Measurements from ENCODE around the gene MLYCD. TPM values are rescaled to one million over a fixed set of nuclear protein-coding genes. Genes with fewer than 3 reads are reported as not detected.

MLYCD gene
- total RNA-seq, 1 donor from 2014 or later, result 3.1 TPM

DNA sequence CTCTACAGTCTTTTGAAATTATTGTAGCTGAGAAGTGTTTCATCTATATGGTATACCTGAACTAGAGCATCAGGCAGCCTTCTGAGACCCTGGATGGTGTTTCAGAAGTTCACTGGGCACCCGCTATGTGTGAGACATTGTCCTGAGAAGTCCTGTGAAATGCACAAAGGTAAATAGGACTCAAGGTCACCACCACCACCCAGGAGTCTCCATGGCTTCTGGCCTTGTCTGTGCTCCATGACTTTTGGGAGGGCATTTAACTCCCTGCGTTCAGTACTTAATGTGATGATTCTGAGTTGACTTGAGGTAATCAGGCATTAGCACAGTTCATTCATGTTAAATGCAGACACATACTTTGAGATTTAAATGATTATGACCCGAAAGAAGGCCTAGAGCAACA, 1.1 kb downstream of the MLYCD start:
- DNase-seq, result no peak

DNA sequence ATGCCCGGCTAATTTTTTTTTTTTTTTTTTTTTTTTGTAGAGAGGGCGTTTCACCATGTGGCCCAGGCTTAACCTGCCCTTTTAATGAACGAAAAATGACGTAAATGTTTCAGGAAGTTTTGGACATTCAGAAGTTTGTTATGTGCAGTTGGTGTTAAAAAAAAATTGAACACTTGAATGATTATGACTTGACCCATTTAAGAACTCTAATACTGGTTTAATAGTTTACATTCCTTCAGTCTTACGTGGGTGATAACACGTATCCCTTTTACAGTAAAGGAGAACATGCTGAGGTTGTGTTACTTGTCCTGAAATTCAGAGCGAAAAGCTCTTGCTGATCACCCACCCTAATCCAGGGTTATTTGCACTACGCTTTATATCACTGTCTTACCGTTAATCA, 1.7 kb downstream of the MLYCD start:
- no peak for DNase-seq

DNA sequence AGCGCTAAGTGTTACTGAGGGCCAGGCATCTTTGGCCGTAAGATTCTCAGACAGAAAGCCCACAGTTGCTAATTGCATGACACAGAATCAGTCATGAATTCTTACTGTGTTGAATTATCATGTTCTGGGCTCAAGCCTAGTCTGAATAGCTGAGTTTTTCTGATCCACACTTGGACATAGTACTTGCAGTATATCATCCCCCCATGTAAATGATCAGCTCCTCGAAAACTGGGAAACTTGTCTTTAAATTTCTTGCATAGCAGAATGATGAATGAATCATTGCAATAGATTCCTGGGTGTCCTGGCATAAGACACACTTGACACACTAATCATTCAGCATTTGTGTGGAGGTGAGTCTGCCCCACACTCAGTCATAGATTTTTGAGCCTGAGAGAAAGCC, 2.2 kb downstream of the MLYCD start:
- DNase-seq, result no peak

DNA sequence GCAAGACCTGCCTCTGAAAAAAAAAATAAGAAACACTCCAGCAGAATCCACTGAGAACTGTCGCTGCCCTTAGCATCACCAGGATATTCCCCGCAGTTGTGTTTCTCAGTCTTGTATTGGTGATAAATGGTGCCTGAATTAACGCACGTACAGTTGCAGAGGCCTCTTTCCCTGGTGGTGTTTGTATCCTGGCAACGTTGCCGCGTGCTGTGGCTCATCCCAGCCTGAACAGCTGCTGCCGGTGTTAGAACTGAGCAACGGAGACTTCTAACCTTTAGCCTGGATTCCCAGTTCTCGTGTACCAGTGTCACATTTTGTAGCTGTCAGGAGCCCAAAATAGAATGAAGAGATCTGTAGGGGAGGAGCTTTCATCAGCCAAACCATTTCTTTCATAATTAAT, 4.8 kb downstream of the MLYCD start:
- peak; percentile 56 for DNase-seq

DNA sequence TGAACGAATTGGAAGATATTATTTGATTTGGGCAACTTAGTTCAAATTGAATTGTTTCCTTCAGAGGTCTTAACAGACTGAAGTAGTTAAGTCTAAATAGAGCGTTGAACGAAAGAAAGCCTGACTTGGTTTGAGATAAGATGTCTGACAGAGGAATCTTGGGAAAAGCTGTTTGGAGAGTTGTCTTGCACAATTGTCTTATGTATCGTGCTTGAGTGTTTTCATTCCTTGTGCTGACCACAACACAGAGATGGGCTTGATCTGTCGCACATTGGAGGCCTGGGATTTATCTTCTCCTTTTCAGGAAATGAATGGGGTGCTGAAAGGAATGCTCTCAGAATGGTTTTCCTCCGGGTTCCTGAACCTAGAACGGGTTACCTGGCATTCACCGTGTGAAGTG, 7.8 kb downstream of the MLYCD start:
- no peak for DNase-seq

DNA sequence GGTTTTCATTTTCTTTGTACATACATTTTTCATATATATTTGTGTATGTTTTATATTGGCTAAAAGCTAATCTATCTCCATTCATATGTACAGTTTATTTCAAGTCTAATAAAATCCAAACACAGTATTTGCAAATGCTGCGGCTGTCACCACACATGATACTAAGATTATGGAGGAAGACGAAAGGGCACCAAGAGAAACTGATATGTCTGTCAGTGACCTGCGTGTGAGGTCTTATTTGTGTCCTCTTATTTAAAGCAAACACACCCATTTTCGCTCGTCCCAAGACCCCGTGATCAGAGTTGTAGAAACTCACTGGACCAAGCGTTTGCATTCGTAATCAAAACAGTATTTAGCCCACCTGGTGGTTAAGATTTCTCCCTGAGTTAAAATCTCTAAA, 8.2 kb downstream of the MLYCD start:
- no peak for DNase-seq

DNA sequence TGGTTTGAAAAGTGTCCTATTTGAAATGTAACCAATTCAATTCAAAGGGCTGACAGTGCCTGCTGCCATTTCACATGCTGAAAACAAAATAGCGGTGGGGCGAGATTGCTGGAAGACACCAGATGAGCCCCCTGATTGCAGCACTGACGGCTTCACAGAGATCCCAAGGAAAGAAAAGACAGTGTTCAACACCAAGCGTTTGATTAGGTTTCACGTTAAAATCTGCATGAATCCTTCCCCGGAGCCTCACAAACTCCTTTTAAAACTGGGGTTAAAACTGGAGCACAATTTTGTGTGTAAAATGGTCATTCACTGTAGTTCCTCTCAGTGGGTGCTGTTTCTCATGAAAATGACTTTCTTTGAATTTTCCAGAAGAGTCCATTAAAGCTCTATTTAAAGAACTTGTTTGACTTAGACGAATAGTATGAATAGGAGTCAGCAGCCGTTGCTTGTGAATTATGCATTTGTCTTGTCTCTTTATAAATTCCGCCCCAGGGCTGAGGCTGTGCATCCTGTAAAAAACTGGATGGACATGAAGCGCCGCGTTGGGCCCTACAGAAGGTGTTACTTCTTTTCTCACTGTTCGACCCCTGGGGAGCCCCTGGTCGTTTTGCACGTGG, 8.8 kb downstream of the MLYCD start:
- no peak for DNase-seq

DNA sequence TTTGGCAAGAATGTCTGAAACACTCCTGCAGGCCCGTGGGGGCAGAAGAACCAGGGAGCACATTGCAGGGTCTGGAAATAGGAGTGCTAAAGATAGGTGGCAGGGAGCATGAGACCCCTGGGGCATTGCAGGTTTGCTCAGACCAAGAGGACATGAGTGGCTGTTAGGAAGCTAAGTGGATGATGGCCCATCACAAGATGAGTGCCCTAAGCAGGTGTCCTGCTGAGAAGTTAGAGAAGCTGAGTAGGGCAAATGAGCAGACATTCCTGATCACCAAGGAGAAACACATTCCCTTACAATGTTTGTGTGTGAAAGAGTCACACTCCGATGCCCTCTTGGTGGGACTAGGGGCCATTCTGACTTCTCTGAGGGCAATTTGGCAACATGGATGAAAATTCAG, 9.9 kb downstream of the MLYCD start:
- no peak for DNase-seq

DNA sequence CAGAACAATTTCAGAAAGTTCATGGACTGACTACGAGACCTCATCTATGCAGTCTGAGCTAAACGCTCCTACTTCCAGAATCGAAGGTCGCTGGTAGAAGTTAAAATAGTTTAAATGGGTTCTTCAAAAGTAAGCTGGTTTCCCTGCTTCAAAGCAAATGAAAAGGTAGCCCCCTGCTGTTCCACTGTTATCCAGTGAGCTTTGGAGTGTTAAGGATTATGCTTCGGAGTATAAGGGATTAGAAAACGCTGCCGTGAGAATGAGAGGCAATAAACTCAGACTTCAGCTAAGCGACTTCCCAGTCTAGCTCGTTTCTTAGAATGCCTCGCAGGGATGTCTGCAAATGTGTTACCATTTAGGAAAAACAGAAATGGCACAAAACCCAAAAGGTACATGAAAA, 12.4 kb downstream of the MLYCD start:
- no peak for DNase-seq

DNA sequence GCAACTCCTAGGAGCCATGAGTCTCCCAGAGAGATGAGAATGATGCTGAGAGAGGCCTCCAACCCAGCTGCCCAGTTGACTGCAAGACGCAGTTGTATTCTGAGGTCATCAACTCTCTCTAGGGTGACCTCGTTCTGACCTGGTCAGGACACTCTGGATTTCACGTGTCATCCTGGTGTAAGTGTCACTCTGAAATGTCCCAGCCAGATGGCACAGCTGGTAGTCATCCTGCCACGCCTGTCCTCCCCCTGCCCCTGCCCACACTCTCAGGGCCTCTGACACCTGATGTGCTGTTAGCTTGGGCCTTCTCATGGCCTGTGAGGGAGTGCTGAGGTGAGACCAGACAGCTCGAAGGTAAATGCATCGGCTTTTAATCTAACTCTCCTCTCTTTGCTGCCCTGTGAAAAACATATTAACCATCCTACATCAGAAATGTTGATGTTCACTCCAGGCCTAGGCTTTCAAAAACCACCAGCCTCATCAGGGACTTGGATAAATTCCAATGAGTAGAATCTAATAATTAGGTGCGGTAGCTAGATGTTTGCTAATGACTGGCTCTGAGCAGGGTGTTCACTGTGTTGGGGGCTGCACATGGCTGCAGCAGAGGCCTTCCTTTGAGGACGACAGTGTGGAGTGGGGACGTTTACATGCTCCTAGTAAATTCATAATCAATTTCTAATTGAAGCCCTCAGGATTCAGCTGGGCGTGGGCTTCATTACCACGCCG, 13.8 kb downstream of the MLYCD start:
- DNase-seq, result no peak

DNA sequence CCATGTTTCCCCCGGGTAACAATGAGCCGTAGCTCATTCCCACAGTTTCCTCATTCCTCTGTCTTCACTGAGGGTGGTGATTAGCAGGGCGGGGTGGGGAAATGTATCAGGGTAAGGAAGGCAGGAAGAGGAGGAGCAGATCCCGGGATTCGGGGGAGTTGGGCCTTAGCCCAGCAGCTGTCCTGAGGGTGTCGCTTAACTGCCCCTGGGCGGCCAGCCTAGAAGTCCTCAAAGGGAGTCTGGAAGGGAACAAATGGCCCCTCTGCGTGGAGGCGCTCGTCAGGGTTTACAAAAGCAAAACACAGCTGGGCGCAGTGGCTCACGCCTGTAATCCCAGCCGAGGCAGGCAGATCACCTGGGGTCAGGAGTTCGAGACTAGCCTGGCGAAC, 14.3 kb downstream of the MLYCD start:
- DNase-seq, result no peak

DNA sequence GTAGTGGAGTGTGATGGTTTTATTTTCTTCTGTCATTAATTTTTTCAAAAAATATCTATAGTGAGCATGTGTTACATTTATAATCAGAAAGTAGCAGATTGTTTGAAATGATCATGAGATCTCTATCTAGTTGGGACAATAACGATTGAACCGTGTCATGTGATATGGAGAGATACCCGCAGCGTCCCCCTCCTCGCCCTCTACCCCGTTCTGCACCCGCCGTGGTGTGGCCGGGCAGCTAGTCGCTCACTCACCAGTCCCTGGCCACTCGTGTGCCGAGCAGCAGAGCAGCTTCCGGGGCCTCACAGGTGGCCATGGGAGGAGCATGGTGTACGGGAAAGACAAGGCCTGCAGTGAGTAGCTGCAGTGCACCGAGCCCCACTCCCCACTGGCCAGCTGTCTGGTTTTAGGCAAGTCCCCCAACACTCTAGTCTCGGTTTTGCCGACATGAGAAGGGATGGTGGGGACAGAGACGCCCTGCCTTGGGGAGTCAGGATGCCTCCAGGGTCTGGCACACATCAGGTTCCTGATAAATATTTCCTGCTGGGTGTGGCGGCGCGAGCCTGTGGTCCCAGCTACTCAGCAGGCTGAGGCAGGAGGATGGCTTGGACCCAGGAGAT, 15.3 kb downstream of the MLYCD start:
- no peak for DNase-seq

DNA sequence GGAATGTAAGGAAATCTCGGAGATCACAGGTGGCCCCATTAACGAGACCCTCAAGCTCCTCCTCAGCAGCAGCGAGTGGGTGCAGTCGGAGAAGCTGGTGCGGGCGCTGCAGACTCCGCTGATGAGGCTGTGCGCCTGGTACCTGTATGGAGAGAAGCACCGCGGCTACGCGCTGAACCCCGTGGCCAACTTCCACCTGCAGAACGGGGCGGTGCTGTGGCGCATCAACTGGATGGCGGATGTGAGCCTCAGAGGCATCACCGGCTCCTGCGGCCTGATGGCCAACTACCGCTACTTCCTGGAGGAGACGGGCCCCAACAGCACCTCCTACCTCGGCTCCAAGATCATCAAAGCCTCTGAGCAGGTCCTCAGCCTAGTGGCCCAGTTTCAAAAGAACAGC, 16.2 kb downstream of the MLYCD start:
- no peak for DNase-seq

DNA sequence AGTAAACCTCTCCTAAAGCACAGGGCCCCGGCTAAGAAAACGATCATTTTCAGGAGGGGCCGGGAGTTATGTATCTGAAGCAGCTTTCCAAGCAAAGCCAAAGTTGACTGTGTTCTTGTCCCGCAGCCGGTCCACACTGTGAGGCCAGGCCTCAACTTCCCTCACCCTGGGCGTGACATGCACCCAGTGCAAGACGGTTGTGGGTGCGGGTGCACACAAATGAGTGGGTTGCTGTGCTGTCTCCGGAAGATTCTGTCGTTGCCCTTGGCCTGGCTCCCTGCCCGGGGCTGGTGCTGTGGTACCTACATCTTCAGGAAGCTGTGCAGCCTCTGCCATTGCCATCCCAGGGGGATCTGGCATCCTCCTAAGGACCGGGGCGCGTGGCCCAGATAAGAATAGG, 16.6 kb downstream of the MLYCD start:
- DNase-seq, result no peak

DNA sequence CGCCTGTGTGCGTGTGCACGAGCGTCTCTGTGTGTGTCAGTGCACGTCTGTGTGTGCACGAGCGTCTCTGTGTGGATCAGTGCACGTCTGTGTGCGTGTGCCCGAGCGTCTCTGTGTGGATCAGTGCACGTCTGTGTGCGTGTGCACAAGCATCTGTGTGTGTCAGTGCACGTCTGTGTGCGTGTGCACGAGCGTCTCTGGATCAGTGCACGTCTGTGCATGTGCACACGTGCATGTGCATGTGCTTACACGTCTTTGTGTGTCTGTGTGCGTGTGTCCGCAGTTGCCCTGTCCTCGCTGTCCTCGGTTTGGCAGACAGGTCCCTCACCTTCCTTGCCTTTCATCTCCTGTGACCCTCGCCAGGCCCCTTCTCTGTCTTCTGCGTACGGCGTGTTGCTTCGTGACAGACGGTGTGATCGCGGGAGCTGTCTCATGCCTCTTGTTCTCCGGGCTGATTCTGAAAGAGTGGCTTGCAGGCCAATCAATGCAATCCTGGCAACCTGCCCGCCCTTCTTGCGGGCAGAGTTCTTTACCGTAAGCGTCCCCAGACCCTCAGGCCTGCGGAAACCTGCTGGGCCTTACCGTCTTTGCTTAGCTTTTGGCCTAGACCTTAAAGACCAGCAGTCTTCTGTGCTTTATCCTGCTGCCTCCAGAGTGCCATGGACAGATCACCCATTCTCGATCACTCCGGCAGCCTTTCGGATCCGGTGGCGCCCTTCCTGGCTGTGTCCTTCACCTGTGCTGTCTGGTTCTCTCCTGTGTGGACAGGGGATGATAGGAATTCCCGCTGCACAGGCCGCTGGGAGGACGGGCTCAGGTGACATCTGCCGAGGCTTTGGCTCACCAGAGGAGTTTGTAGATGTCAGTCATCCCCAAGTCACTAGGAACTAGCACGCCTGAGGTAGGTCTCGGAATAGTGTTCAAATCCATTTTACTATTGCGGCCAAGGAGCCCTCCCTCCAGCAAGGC, 18.5 kb downstream of the MLYCD start:
- no peak for DNase-seq

DNA sequence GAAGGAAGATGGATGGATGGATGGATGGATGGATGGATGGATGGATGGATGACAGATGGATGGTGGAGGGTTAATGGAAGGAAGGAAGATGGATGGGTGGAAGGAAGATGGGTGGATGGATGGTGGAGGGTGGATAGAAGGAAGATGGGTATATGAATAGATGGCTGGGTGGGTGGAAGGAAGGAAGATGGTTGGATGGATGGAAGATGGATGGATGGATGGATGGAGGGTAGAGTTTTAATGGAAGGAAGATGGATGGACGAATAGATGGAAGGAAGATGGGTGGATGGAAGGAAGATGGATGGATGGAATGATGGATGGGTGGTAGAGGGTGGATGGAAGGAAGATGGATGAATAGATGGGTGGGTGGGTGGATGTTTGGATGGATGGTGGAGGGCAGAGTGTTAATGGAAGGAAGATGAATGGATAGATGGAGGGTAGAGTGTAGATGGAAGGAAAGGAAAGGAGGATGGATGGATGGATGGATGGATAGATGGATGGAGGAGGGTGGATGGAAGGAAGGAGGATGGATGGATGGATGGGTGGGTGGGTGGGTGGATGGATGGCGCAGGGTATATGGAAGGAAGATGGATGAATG, 22.1 kb downstream of the MLYCD start:
- no peak for DNase-seq

DNA sequence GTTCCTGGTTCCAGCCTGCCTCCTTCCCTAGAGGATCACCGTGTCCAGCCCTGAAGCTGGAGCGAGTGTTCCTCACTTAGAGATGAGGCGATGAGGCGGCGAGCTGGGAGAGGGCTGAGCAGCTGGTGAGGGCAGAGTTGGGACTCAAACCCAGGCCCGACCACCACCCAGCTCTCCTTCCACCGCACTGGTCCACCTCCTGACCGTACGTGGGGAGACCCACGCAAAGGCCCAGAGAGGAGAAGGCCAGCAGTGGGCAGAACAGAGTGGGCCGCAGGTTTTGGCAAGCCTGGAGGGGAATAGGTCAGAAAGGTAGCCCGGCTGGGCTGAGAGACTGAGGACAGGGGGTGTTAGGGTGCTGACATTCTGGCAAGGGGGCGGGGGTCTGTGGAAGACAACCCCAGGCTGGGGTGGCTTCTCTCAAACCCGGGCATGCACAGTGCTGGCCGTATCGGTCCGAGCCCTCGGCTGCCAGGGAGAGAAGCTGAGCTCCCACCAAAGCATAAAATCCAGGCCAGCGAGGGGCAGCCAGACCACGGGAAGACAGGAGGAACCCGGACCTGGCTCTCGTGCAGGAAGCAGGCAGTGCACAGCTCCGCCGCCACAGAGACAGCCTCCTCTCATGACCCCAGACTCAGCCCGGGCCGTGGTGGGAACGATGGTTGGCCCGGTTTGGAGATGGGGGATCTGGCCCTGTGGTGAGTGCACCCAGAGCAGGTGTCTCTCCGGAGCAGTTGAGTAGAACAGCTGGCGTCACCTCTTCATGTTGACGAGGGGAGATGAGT, 24.9 kb downstream of the MLYCD start:
- DNase-seq, result no peak

DNA sequence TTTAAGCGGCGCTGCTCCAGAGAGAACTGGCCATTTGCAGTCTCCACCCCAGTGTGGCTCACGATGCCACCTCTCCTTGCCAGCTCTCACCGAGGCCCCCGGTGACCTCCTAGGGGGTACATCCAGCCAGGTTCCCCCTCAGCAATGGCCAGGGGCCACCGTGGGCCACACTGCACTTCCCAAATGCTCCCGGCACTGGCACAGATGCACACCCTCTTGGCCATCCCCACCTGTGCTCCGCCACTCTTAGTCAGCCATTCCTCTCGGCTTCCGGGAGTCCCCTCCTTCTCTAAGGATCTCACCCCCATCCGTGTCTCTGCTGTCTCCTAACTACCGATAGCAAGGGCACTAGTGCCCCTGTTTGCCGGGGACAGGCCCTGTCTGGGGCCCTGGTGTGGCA, 25.8 kb downstream of the MLYCD start:
- no peak for DNase-seq

DNA sequence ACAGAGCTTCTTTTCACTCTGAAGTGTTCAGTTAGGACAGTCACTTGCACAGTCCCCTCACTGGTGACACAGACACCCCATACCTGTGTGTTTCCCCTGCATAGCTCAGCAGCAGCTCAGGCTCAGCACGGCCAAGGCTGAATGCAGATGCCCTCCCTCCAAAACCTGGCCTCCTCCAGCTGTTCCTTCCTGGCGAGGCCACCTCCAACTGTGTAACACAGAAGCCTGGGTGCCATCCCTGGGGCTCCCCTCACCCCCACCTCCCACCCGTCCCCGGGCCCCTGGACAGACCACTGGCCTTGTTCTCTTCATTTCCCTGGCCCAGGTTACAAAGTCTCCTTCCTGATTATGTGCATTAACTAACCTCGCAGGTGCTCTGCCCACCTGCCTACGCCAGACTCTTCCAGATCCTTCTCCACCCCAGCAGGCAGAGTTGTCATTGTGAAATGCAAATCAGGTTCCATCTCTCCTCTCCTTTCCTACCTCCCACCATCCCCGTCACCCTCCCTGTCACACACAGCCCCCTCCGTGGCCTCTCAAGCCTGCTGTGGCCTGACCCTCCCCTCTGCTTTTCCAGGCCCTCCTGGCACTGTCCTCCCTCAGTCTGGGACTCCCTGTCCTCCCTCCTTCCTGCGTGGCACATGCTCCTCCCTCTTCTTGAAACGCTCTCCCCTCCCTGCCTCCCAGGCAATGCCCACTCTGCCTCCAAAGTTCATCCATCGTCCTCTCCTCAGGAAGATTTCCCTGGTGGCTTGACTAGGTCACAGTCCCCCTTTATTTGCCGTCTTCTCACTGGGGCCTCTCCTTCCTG, 26.4 kb downstream of the MLYCD start:
- DNase-seq, result no peak

DNA sequence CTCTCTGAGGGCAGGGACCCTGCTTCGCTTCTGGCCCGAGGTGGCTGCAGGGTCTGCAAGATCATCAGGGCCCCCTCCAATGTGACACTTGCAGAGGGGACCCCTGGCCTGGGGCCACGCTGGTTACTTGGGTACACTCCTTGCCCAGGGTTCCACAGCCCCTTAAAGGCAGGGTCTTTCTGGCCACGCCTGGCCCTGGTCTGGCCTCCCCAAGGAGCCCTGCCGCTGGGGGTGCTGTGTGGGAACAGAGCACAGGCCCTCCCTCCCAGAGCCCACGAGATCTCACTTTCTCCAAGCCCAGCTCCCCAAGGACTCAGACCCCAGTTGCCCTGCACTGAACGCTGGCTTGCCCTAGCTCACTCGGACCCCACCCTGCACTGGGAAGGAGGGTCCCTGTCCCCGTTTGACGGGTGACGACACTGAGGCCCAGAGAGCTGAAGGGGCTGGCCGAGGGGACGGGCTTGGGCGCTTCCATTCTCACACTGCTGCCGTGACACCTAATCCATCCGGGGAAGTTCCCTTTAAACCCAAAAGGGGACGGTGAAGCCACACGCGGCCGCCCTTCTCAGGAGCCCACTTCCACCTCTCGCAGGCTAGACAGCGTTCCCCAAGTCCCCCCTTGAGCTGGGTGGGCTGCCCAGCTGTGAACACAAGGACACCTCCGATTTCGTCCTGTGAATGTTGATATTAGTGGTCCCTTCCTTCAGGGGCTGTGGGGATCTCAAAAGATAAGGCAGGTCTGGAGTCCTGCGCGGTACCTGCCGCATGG, 27.2 kb downstream of the MLYCD start:
- DNase-seq, result no peak

Measured in skin of body (tissue), 2 donors.